GM15510 (cell line): ENCODE measurements around the gene C5orf52.

ENCODE experiments used
- POLR2A ChIP-seq: IDR thresholded peaks from 3 replicates; pipeline ENCODE4 v1.6.1; 2011; ENCODE audit warnings: borderline replicate concordance; ENCODE audit not compliant: insufficient read length; ENCODE audit errors: extremely low read depth

C5orf52 gene

DNA sequence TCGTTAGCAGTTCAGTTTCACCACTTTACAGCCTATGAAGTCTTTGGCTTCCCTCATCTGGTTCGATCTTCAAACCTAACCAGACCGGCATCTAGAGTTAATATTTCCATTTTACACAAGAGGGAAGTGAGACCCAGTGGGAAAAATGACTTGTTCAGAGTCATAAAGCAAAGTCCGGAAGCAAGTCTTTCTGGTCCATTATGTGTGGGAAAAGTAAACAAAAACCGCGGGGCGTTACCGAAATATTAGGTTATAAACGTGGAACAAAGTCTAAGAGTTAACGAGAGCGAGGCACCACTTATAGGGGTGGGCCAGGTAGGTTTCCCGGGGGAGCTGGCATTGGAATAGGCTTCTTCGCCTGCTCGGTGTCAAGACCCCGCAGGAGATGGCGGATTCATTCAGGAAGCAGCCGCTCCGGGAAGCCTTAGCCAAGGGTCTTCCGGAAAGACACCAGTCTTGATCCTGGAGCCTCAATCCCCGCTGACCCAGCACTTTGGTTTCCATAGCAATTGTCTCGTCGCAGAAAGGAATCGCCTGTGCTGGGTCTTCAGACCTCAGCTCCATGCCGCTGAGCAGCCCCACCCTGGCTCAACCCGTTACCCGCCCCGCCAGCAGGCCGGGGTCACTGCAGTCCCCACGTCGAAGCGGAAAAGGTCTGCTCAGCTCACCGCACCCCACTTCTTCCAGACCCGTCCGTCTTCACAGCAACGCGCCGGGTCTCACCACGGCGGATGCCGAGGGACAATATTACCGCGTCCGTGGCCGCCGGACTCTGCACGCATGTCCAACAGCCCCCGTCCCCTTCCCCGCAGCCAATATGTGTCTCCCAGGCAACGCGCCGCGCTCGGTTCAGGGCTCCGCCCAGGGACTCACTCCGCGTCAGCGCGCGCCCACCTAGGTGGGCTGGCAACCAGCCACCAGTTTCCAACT is at the start of gene C5orf52:
C5orf52 (plus strand) TSS at position 872 of the 930 bp plus-strand sequence. CDS start 82 bp downstream, outside the sequence.
- TF ChIP-seq POLR2A, result no peak

DNA sequence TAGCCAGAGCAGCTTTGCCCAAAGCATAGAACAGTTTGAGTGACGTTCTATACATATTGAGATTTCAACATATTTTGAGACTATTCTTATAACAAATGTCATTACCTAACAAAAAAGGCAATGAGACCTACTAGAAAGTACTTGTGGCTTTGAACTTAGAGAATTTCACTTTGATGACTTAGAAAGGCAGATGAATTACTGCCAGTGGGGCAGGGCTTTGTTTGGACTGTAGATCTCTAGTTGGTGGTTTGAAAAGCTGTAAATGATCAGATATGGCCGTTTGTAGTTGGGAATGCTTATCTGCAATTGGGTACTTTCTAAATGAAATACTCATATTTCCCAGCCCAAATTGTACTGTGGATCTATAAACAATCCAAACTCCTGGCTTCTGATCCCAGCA is 47.2 kb upstream of the C5orf52 start:
- no peak for TF ChIP-seq POLR2A

DNA sequence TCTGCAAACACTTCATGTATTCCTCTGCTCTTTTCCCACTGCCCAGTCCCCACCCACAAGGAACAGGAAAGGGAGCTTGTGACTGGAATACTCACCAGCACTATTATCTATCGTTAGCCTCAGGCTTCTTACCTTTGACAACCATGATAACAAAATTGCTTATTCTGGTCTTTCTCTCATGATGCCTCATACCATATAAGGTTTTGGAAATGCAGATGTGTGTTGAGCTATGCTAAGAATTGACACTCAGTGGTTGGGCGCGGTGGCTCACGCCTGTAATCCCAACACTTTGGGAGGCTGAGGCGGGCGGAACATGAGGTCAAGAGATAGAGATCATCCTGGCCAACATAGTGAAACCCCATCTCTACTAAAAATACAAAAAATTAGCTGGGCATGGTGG is 44.5 kb upstream of the C5orf52 start:
- TF ChIP-seq POLR2A, result no peak

DNA sequence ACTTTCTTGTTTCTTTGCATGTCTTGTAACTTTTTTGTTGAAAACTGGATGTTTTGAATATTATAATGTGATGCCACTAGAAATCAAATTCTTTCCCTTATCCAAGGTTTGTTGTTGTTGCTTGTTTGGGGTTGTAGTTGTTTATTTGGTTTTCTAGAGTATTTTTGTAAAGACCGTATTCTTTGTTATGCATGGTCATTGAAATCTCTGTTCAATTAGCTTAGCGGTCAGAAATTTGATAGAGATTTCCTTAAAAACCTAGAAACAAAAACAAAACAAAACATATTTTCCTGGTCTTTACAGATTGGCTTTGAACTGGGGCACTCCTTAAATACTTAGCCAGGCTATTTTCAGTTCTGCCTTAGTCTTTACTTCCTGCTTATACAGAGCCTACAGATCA is 41.0 kb upstream of the C5orf52 start:
- no peak for TF ChIP-seq POLR2A

GRCh38 chr5:157640406-157641066 is 30.8 kb upstream of the C5orf52 start:
- no peak for TF ChIP-seq POLR2A

- TF ChIP-seq POLR2A, result no peak
Measured at GRCh38 chr5:157648275-157648990, 22.9 kb upstream of the C5orf52 start.

- TF ChIP-seq POLR2A, result no peak
Measured at GRCh38 chr5:157649101-157649500, 22.2 kb upstream of the C5orf52 start.

- TF ChIP-seq POLR2A, result no peak
Measured at GRCh38 chr5:157650991-157651611, 20.2 kb upstream of the C5orf52 start.

GRCh38 chr5:157651623-157652376 is 19.5 kb upstream of the C5orf52 start:
- no peak for TF ChIP-seq POLR2A

GRCh38 chr5:157652377-157652692 is 19.0 kb upstream of the C5orf52 start, which contains the start of gene SOX30:
Gene SOX30 (minus strand): TSS chr5:157652438. CDS start chr5:157652078, 360 bp downstream.
- no peak for TF ChIP-seq POLR2A

GRCh38 chr5:157657516-157657915 is 13.8 kb upstream of the C5orf52 start:
- TF ChIP-seq POLR2A, result no peak

DNA sequence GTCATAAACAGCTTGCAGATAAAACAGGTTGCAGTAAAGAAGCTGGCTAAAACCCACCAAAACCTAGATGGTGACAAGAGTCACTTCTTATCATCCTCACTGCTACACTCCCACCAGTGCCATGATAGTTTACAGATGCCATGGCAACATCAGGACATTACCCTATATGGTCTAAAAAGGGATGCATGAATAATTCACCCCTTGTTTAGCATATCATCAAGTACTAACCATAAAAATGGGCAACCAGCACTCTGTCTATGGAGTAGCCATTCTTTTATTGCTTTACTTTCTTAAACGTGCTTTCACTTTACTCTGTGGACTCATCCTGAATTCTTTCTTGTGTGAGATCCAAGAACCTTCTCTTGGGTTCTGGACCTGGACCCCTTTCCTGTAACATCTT is 12.4 kb upstream of the C5orf52 start:
- no peak for TF ChIP-seq POLR2A

DNA sequence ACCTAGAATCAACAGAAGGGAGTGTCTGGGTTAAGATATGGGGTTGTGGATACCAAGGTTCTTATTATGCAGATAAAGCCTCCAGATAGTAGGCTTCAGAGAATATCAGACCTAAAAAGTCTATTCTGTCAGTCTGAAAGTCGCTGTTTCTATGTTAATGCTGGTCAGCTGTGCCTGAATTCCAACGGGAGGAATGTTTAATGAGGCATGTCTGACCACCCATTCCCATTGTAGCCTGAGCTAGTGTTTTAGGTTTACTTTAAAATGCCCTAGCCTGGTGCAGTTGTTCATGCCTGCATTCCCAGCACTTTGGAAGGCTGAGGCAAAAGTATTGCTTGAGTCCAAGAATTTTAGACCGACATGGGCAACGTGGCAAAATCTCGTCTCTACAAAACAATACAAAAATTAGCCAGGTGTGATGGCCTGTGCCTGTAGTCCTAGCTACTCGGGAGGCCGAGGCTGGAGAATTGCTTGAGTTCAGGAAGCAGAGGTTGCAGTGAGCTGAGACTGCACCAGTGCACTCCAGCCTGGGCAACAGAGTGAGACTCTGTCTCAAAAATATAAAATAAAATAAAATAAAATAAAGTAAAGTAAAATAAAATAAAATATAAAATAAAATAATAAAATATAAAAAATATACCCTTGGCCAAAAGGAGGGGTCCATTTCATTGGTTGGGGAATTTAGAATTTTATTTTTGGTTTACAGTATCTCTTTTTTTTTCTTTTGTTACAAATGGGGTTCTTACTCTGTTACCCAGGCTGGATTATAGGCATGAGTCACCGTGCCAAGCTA is 11.3 kb upstream of the C5orf52 start:
- no peak for TF ChIP-seq POLR2A

DNA sequence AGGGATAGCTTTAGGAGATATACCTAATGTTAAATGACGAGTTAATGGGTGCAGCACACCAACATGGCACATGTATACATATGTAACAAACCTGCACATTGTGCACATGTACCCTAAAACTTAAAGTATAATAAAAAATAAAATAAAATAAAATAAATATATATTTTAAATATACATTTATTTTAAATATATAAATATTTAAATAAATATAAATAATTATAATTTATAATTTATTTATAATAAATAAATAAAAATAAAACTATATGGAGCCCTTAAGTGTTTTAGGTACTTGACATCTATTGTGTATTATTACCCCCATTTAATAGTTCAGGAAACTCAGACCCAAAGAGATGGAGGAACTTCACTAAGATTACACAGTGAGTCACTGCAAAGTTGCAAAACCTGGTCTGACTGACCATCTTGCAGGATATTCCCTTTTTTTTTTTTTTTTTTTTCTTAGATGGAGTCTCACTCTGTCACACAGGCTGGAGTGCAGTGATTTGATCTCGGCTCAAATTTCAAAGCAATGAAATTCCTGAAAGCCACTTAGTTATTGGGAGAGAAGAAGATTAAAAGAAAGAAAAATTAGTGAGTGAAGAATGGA is 5.8 kb upstream of the C5orf52 start:
- TF ChIP-seq POLR2A, result no peak

DNA sequence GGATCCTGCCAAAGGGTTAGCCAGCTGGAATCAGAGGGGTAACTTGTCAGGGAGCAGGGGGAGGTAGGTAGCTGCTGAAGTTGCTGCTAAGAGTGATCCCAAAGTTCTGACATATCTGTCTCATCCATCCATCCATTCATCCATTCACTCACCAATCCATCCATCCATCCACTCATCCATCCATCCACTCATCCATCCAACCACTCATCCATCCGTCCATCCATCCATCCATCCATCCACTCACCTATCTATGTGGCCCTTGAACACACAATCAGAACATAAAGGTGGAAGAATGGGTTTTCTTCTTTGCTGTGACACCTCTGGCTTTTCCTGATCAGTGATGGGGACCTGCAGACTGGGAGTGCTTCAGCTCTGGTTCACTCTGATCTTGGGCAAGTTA is 3.0 kb upstream of the C5orf52 start:
- no peak for TF ChIP-seq POLR2A
